K562 (cell line): ENCODE data around the gene CXCL1. TPM values are rescaled to one million over a fixed set of nuclear protein-coding genes. Genes with fewer than 3 reads are reported as not detected.
A peak's percentile ranks its signal among the peaks of the same experiment; 100 is the strongest.

Experiments
- CHAMP1 ChIP-seq: fragments of 450-650 bp; IDR thresholded peaks from 2 replicates; pipeline ENCODE4 v1.6.1; 2016; ENCODE audit warnings: mild to moderate bottlenecking
- CHD4 ChIP-seq: fragments of 200-600 bp; sonication (generic); IDR thresholded peaks from 3 replicates; pipeline ENCODE4 v1.6.1; 2012; ENCODE audit warnings: low read depth, mild to moderate bottlenecking, mixed read lengths, low read length, inconsistent platforms; ENCODE audit not compliant: insufficient read depth, insufficient replicate concordance, poor library complexity, severe bottlenecking
- DACH1 ChIP-seq: fragments of 450-650 bp; IDR thresholded peaks from 2 replicates; pipeline ENCODE4 v1.6.1; 2018; ENCODE audit not compliant: partially characterized antibody
- JUNB ChIP-seq: fragments of 450-650 bp; formaldehyde crosslinking; conservative IDR thresholded peaks from 2 replicates; pipeline ENCODE4 v1.4.0; 2020; ENCODE audit warnings: mild to moderate bottlenecking
- MGA ChIP-seq: fragments of 450-650 bp; IDR thresholded peaks from 2 replicates; pipeline ENCODE4 v1.6.1; 2016; ENCODE audit warnings: mild to moderate bottlenecking, moderate library complexity
- SMC3 ChIP-seq: conservative IDR thresholded peaks from 2 replicates; pipeline ENCODE4 v1.6.1; 2011; ENCODE audit warnings: low read depth, low read length, improper control_type of control experiment; ENCODE audit not compliant: insufficient read depth
- U2AF1 ChIP-seq: fragments of 200-400 bp; formaldehyde crosslinking; optimal IDR thresholded peaks from 2 replicates; pipeline ENCODE3; 2017; ENCODE audit warnings: mild to moderate bottlenecking, low read depth, low read length, moderate library complexity
- ZBTB5 ChIP-seq: fragments of 450-650 bp; IDR thresholded peaks from 2 replicates; pipeline ENCODE4 v1.6.1; 2017; ENCODE audit warnings: antibody characterized with exemption
- ZEB2 ChIP-seq: fragments of 450-650 bp; IDR thresholded peaks from 2 replicates; pipeline ENCODE4 v1.6.1; 2016
- ZNF184 ChIP-seq: sonication (generic); formaldehyde crosslinking; IDR thresholded peaks from 2 replicates; pipeline ENCODE4 v1.5.0; 2020; ENCODE audit warnings: missing genetic modification reagents
- polyA plus RNA-seq, 8 experiments: library from polyadenylated mRNA; depleted of rRNA in 4 of 8; stranded (reverse) in 5 of 8; unstranded in 3 of 8; fragments of >200 nt; fragmentation: Nextera tagmentation in 2 of 8; fragmentation: Illumina TruSeq in 1 of 8; extraction: Ambion mirVana in 2 of 8; extraction: Trizol in 1 of 8; gene quantifications; 2 replicates each; pipeline versions ENCODE4 v1.2.1 to v1.2.3, GENCODE V29; 2011 to 2014; ENCODE audit warnings: inconsistent platforms in 1 of 8, missing spikeins in 1 of 8
- total RNA-seq, 7 experiments: library from RNA; depleted of rRNA in 6 of 7; stranded (reverse); fragments of >200 nt in 6 of 7; fragmentation: Illumina TruSeq in 2 of 7; extraction: Trizol in 2 of 7; gene quantifications; 2 replicates each; pipeline versions ENCODE4 v1.2.1 to v1.2.3, GENCODE V29; 2011 to 2021; ENCODE audit warnings: low replicate concordance in 1 of 7

The CXCL1 gene
- total and polyA plus RNA-seq, 9 of the 15 experiments (the other 6 are each of a cell fraction or from before 2014, with no cell fraction given) = 0.07 to 2.2 (median 0.32) TPM; not detected in 3

GRCh38 chr4:73832651-73833237, 36.4 kb upstream of the CXCL1 start (continued):
- no peak for TF ChIP-seq MGA
- TF ChIP-seq DACH1 = no peak
- no peak for TF ChIP-seq JUNB (CRISPR knock-in tag)
- no peak for TF ChIP-seq SMC3
- no peak for TF ChIP-seq ZBTB5
- peak; percentile 57; the same call in 1 of the 2 replicates for TF ChIP-seq CHAMP1
- no peak for TF ChIP-seq ZNF184 (CRISPR knock-in tag)
- no peak for TF ChIP-seq ZEB2
- no peak for TF ChIP-seq U2AF1
- no peak for TF ChIP-seq CHD4
